Body of pancreas (tissue), 4 donors: ENCODE data around the gene BDKRB2.

ENCODE experiments used
- CTCF ChIP-seq, 7 experiments: fragments of 450-650 bp in 4 of 7; fragments of 200-600 bp in 3 of 7; sonication (generic) in 3 of 7; IDR thresholded peaks; one replicate each; pipeline ENCODE4 v1.5.1; 2016 to 2019; ENCODE audit warnings: antibody characterized with exemption in 7 of 7
- POLR2A ChIP-seq, 3 donors: fragments of 450-650 bp; IDR thresholded peaks; one replicate each; pipeline ENCODE4 v1.6.1; 2016; ENCODE audit warnings: antibody characterized with exemption in 3 of 3, mild to moderate bottlenecking in 2 of 3

DNA sequence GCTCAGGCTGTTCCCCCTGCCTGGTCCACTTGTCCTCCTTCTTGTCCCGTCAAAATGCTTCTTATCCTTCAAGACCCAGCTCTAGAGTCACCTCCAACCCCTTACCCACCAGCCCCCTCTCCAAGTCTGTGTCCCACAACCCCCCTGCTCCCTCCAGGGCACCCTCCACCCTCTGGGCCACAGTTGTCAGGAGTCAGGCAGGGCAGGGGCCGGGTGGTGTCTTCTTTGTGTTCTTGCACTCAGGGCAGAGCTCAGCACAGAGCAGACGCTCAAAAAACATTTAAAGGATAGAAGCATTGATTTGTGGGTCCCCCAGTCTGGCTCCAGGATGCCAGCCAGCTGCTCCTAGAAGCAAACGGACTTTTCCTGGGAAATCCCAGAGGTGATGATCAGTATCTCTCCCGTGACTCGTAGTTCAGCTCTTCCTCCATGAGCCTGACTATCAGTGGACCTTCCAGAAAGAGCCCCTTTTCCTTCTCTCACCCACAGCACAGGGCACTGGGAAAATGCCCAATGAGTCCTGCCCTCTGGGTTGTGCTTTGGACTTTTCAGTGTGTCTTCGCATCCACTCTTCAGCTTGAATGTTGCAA is 34.1 kb downstream of the BDKRB2 start:
- TF ChIP-seq CTCF (IDR thresholded peaks at IDR 0.05) (no peak), POLR2A (IDR thresholded peaks at IDR 0.05) (no peak)
